HUDEP-2 (cell line): ENCODE results near the gene WDR7.

Source experiments
- DNase-seq, 76 experiments: peaks; one replicate each; lab custom pipeline; 2025; ENCODE audit not compliant: unreplicated experiment in 76 of 76; lab: John Stamatoyannopoulos, UW

WDR7 gene

GRCh38 chr18:56982766-56983165 lies 331.6 kb downstream of the WDR7 start:
- no peak for DNase-seq

DNA sequence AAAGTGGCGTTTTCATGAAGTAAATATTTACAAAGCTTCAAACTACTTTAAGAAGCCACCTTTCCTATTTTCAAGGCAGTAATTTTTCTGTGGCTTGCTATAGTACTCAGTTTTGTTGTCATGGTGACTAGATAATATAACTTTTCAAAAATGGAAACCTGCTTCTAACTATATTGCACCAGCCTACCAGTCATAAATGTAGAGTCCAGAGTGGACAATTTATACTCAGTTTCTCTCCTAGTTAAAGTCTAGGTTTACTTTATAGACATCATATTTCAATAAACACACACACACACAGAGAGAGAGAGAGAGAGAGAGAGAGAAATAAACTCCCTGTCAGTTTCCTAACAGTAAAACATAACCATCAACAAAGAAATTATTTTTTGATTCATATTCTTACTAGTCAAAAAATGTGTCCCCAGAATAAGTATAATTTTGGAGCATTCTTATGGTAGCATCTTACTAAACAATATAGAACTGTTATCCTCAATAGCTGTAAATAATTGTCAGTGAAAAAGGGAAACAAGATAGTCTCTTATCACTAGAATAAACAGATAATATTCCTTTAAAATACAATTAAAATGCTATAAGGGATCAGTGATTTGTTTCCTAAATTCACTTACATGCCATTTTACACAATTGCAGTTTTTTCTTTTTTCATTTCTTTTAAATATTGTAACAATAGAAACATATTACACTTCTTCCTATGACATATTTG lies 332.3 kb downstream of the WDR7 start:
- DNase-seq = no peak

GRCh38 chr18:56984731-56985130 lies 333.6 kb downstream of the WDR7 start:
- DNase-seq = no peak

DNA sequence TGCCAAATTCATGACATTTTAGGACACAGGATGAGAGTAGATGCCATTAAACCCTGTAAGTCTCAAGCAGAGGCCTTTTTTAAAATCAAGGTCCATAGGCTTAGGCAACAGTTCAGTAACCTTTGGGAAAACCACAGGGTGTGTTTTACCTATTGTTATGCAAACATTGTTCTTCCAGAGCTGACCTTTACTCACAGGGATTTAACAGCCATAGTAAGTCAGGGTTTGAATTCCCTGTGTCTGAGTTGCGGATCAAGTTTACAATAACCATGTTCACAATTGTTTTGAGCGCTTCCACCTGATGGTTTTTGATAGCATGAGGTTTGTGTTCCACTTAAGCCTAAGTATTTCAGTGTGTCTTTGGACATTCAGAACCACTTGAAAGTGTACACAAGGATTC lies 335.7 kb downstream of the WDR7 start:
- DNase-seq = no peak

GRCh38 chr18:56987236-56987635 lies 336.1 kb downstream of the WDR7 start:
- no peak for DNase-seq

DNA sequence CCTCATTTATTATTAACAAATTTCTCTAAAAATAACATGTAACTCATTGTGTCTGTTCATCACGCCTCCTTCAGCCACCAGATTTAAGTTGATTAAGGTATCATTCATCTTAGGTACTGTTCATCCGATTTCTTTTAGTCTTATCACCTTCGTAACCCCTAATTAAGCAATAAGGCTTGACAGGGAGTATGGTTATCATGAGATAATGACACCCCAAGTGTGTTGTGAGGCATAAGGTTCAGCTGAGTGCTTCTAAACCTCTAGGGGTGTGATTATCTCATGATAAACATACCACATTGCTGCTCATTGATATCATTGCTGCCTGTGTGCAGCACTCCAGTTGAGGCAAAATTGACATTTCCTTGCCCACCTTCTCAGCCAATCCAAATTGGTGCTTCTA lies 336.9 kb downstream of the WDR7 start:
- DNase-seq = peak in 24 of 76 experiments; percentile 5 to 68 (median 21)

- no peak for DNase-seq
Observed at GRCh38 chr18:56990678-56991077, 339.5 kb downstream of the WDR7 start.

GRCh38 chr18:56992777-56993176 lies 341.6 kb downstream of the WDR7 start:
- DNase-seq = no peak

- DNase-seq = no peak
Observed at GRCh38 chr18:56995579-56996188, 344.5 kb downstream of the WDR7 start.

DNA sequence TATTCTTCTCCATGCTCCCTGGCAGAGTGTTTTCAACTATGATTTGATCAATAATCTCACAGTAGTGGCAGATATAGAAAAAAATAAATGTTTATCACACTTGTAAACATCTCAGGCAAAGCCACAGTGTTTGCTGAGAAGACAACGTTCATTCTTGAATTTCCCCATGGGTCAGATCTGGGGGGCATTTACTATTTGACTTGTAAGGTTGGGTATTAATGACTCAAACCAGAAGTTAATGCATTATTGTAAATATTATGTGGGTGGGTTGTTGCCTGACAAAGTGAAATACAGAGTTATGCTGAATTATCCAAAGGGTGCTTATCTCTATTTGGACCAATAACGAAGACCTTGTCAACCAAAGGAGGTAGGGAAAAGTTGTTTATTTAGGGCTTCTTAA lies 346.0 kb downstream of the WDR7 start:
- DNase-seq = no peak

- DNase-seq = no peak
Observed at GRCh38 chr18:56999823-57000222, 348.7 kb downstream of the WDR7 start.

DNA sequence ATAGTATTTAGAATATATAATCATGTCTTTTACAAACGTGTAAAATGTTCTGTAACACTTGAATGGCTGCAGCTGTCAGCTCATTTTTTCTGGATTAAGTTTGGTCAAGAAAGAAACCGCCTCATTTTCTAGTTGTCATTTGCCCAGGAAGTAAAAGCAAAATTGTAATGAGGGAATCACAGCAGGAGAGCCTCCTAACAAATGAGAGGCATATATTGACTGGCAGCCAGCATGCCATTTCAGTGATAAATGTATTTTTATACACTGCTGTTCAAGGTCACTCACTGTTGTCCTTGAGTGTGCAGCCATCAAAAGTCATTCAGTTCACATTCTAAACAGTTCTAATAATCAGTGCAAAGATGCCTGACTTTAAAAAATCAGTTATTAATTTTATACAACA lies 351.5 kb downstream of the WDR7 start:
- DNase-seq = no peak

DNA sequence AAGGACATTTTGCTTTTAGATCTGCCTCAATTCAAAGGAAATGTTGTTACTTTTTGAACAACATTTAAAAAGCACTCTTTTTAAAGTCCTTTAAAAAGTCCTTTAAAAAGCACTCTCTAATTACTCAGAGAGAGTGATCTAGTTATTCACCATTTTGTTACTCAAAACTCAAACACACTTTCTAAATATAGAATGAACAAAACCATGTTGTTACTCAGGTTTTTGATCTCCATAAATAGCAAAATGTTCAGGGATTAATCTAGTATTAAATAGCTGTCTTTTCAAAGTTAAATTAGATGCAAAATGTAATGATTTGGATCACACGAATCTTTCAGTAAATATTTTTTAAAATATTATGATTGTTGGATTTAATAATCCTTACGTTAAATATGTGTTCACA lies 352.2 kb downstream of the WDR7 start:
- DNase-seq = no peak

DNA sequence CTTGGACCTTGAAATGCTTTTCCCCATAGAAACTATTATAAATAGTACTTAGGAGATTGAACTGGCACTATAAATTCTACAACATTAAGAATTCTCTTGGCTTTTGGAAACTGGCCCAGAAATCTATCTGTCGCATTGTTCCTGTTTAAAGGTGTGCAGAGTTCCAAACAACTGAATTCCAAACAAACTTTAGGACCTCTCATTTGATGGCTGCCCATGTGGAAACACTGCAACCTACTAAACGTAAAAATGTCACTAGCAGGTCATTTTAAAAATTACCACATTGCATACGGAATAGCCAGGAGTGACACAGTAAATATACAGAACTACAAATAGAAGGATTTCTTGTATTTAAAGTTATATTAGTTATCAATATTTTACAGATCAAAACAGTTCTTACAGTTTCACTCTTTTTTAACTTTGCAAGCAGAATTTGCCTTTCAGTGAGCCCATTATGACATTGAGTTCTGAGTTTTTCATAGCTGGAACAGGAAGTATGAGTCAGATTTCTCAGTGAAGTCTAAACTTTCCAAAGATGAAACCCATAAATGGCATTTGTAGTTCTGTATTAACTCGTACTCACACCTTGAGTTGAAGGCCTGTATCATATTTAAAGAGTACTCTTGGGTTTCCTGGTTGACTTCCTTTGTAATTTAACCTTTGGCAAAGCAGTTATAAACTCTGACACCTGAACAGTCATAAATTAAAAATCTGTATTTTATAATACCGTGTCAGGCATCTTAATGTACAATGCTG lies 353.4 kb downstream of the WDR7 start:
- DNase-seq = no peak

- DNase-seq = no peak
Observed at GRCh38 chr18:57008001-57008686, 357.0 kb downstream of the WDR7 start.

DNA sequence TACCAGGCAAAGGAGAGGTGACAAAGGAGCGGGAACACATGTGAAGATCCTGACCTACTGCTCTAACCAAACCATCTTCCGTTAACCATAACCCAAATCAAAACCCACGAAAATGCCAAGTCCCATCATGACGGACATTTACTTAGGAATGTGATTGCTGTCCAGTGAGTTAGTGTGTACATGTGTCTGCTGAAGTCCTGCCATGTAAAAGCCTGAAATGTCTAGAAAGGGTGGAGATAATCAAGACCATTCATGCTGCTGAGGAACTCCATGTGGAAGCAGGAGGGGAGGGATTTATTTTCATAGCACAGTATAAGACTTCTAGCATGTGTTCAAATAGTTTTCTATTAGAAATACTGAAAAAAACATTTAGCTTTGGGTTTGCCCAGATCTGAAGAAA lies 358.7 kb downstream of the WDR7 start:
- DNase-seq = no peak

DNA sequence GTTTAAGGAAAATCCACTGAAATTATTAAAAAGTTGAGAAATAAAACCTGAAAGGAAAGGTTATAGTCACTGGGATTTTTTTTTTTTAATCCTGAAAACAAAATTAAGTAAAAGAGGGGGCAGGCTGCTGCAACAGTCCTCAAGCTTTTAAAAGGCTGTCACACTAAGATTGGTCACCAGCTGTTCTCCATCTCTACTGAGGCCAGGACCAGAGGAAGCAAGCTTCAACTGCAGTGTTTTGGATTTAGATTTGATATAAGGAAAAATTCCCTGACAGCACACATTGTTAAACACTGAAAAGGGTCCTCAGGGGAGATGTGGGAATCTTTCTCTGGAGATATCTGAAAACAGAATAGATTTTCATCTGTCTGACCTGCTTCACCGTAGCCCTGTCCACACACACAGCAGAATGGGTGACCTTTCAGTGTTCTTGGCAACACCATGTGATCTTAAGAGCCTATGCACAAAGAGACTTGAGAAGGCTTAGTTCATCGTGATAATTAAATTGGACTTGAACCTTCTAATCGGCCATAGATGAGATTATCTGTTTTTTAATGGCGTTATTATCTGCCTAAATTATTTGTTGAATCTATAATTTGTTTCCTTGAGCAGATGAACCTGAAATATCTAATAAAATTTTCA lies 363.7 kb downstream of the WDR7 start:
- DNase-seq = no peak

- DNase-seq = no peak
Observed at GRCh38 chr18:57015451-57015850, 364.3 kb downstream of the WDR7 start.

GRCh38 chr18:57018845-57019244 lies 367.7 kb downstream of the WDR7 start:
- DNase-seq = no peak

GRCh38 chr18:57022716-57023115 lies 371.6 kb downstream of the WDR7 start:
- DNase-seq = no peak
